ENCODE results near the gene SLC9A9.

The SLC9A9 gene

GRCh38 chr3:143414571-143415253 lies 433.6 kb downstream of the SLC9A9 start:
- Histone ChIP-seq H3K4me3 (ENCODE audit: low read depth, low read length) (no peak overlapping the region), H3K27me3 (no peaks in the 10 kb centered on the region), H3K4me1 (no peaks in the 10 kb centered on the region), H3K36me3 (no peaks in the 10 kb centered on the region), H3K9me3 (no peaks in the 10 kb centered on the region)
- no peak for DNase-seq
- no peak for TF ChIP-seq CTCF (IDR thresholded peaks at IDR 0.05; ENCODE audit: low read depth, low read length)

- Histone ChIP-seq H3K9me3 (no peaks in the 10 kb centered on the region), H3K4me3 (ENCODE audit: low read depth, low read length) (no peak overlapping the region), H3K36me3 (no peaks in the 10 kb centered on the region), H3K4me1 (no peaks in the 10 kb centered on the region), H3K27me3 (no peaks in the 10 kb centered on the region)
- TF ChIP-seq CTCF (IDR thresholded peaks at IDR 0.05; ENCODE audit: low read depth, low read length): no peak
- DNase-seq: no peak
These were observed 434.9 kb downstream of the SLC9A9 start for GRCh38 chr3:143413372-143413771.

GRCh38 chr3:143412084-143412483 lies 436.2 kb downstream of the SLC9A9 start:
- no peaks in the 10 kb centered on the region for H3K9me3 ChIP-seq
- H3K36me3 ChIP-seq: no peaks in the 10 kb centered on the region
- H3K27me3 ChIP-seq: no peaks in the 10 kb centered on the region
- DNase-seq: no peak
- TF ChIP-seq CTCF (IDR thresholded peaks at IDR 0.05; ENCODE audit: low read depth, low read length): no peak
- H3K4me3 ChIP-seq (ENCODE audit: low read depth, low read length): no peak overlapping the region
- H3K4me1 ChIP-seq: no peaks in the 10 kb centered on the region

- Histone ChIP-seq H3K36me3 (no peaks in the 10 kb centered on the region), H3K4me1 (no peaks in the 10 kb centered on the region), H3K9me3 (no peaks in the 10 kb centered on the region), H3K27me3 (no peaks in the 10 kb centered on the region), H3K4me3 (ENCODE audit: low read depth, low read length) (no peak overlapping the region)
- no peak for TF ChIP-seq CTCF (IDR thresholded peaks at IDR 0.05; ENCODE audit: low read depth, low read length)
- DNase-seq: no peak
These were observed 438.0 kb downstream of the SLC9A9 start for GRCh38 chr3:143410259-143410658.

GRCh38 chr3:143408771-143409170 lies 439.5 kb downstream of the SLC9A9 start:
- no peaks in the 10 kb centered on the region for H3K9me3 ChIP-seq
- H3K4me3 ChIP-seq (ENCODE audit: low read depth, low read length): no peak overlapping the region
- TF ChIP-seq CTCF (IDR thresholded peaks at IDR 0.05; ENCODE audit: low read depth, low read length): no peak
- H3K36me3 ChIP-seq: no peaks in the 10 kb centered on the region
- DNase-seq: no peak
- no peaks in the 10 kb centered on the region for H3K4me1 ChIP-seq
- no peaks in the 10 kb centered on the region for H3K27me3 ChIP-seq

GRCh38 chr3:143402602-143403001 lies 445.7 kb downstream of the SLC9A9 start:
- Histone ChIP-seq H3K36me3 (no peaks in the 10 kb centered on the region), H3K4me3 (ENCODE audit: low read depth, low read length) (no peak overlapping the region), H3K27me3 (no peaks in the 10 kb centered on the region), H3K4me1 (no peaks in the 10 kb centered on the region; the same call in 1 of the 2 replicates), H3K9me3 (no peaks in the 10 kb centered on the region)
- TF ChIP-seq CTCF (IDR thresholded peaks at IDR 0.05; ENCODE audit: low read depth, low read length): no peak
- DNase-seq: no peak

All from BE2C (cell line).